ENCODE results near the gene SPO11. TPM values are rescaled to one million over a fixed set of nuclear protein-coding genes. Genes with fewer than 3 reads are reported as not detected.

Gene SPO11
- total RNA-seq, 6 experiments from 2014 or later, result not detected

DNA sequence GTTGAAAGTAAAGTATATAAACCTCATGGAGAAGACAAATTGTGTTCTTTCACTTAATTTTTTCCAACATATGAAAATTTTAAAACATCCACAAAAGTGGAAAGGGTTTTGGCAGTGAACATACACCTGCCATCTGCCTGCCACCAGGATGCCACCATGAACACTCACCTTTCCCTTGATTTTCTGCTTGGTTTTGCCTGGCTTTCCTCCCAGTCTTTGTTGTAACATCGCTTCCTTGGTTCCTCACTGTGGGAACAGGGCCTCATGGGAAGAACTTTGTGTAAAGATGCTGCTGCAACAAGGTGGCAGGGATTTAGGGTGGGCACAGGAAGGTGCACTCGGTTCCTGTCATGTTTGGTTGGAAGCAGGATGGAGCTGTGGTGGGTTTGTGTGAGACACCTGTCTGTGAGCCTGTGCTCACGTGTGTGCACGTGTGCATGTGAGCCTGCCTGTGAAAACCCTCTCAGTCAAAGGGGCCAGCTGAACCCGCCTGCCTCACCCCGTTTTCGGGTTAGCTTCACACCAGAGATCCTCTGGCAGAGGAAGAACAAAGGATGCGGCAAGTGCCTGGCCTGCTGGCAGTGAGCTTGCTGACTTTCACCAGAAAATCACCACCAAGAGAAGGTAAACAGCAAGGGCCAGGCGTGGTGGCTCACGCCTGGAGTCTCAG is 50.6 kb downstream of the SPO11 start:
- intact Hi-C loops (cut with DNase I), result loop anchor here (5.0 to 10.0 kb wide), 2 partner anchors 117 to 215 kb away; no protein-coding TSS in a partner anchor
- no peaks in the 10 kb centered on the region for H3K9me3 ChIP-seq
- peaks cover 0 to 28% (median 7%) of the 10 kb centered on the region in 4 donors for H3K36me3 ChIP-seq
- no peak overlapping the region for H3K27ac ChIP-seq
- WGBS (ENCODE audit: insufficient coverage, low coverage, low lambda C conversion rate, missing lambda C conversion rate), result 88% methylated on average over 5 of the region's 10 CpGs
- ATAC-seq, result no peak
- no peaks in the 10 kb centered on the region for H3K27me3 ChIP-seq
- DNase-seq, result peak in 1 of 3 donors; percentile 11
- H3K4me3 ChIP-seq, result no peak overlapping the region
- no peaks in the 10 kb centered on the region for H3K4me1 ChIP-seq
- TF ChIP-seq, protein P1, sequence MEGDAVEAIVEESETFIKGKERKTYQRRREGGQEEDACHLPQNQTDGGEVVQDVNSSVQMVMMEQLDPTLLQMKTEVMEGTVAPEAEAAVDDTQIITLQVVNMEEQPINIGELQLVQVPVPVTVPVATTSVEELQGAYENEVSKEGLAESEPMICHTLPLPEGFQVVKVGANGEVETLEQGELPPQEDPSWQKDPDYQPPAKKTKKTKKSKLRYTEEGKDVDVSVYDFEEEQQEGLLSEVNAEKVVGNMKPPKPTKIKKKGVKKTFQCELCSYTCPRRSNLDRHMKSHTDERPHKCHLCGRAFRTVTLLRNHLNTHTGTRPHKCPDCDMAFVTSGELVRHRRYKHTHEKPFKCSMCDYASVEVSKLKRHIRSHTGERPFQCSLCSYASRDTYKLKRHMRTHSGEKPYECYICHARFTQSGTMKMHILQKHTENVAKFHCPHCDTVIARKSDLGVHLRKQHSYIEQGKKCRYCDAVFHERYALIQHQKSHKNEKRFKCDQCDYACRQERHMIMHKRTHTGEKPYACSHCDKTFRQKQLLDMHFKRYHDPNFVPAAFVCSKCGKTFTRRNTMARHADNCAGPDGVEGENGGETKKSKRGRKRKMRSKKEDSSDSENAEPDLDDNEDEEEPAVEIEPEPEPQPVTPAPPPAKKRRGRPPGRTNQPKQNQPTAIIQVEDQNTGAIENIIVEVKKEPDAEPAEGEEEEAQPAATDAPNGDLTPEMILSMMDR (IDR thresholded peaks at IDR 0.05), result no peak
- TF ChIP-seq POLR2A (IDR thresholded peaks at IDR 0.05), result no peak

DNA sequence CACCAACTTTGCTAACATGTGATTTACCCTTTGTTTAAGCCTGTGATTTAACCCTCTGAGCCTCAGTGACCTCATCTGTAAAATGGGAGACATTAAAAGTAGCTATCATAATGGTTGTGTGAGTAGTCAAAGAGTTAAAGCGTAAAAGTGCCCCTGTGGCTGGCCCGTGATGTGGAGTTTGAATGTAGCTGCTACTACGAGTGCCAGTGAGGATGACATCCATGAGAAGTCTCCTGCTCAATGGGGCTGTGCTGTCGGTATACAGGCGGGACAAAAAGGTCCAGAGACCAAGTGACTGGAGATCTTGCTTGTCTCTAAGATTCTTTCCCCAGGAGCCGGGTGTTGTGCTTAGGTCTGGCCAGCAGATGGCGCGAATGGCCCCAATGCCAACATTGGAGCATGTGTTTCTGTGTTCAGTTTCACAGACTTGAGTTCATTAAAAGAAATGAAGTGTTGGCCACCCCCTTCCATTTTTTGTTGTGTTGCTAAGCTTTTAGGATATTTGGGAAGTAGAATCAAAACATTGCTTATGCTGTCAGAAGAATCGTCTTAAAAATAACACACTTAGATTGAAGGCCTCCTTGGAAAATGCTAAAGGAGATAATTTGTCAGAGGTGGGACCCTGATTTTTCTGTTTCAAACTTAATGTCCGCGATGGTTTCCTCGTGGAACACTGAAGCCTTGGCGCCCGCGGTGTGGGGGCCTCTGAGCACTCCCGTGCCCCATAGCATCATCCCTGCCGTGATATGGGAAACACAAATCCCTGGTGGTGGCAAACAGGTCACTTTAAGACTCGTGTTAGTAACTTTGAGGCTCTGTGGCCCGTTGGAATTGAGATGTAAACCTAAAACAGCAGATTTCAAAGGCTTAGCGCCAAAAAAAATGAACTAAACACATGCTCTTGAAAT is 52.2 kb downstream of the SPO11 start:
- Histone ChIP-seq H3K9me3 (no peaks in the 10 kb centered on the region), H3K27me3 (no peaks in the 10 kb centered on the region), H3K4me1 (no peaks in the 10 kb centered on the region), H3K4me3 (no peak overlapping the region), H3K27ac (no peak overlapping the region), H3K36me3 (peaks cover 0 to 23% (median 6%) of the 10 kb centered on the region in 4 donors)
- WGBS (ENCODE audit: insufficient coverage, low coverage, low lambda C conversion rate, missing lambda C conversion rate), result 38% methylated on average over 15 of the region's 20 CpGs
- peak; percentile 81 to 83 (median 81) for DNase-seq
- ATAC-seq, result peak; percentile 81 to 94 (median 89)
- TF ChIP-seq POLR2A (IDR thresholded peaks at IDR 0.05), result no peak
- TF ChIP-seq, protein P1 (IDR thresholded peaks at IDR 0.05), result peak; percentile 91 to 95 (median 94)
- intact Hi-C loops (cut with DNase I), result loop anchor here (5.0 to 10.0 kb wide), 2 partner anchors 115 to 213 kb away; no protein-coding TSS in a partner anchor

DNA sequence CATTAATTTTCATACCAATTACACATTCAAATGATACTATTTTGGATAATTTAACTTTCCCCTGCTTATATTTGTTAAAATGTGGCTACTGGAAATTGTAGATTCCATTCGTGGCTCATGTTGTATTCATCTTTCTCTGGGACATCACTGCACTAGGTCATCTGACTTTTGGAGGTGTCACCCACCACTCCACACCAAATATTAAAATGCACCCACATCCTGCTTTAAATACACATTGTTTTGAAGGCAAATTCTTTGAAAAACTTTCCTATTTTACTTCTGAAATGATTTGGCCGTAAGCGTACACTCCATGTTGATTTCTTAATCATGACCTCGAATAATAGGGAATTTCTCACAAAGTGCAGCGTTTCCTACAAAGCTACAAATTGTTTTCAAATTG is 52.9 kb downstream of the SPO11 start:
- peaks cover 0 to 16% (median 4%) of the 10 kb centered on the region in 4 donors for H3K36me3 ChIP-seq
- intact Hi-C loops (cut with DNase I), result loop anchor here (5.0 to 10.0 kb wide), 2 partner anchors 115 to 212 kb away; no protein-coding TSS in a partner anchor
- DNase-seq (no peak), ATAC-seq (no peak)
- H3K27ac ChIP-seq, result no peak overlapping the region
- H3K4me3 ChIP-seq, result no peak overlapping the region
- no peaks in the 10 kb centered on the region for H3K9me3 ChIP-seq
- TF ChIP-seq, protein P1 (IDR thresholded peaks at IDR 0.05), result no peak
- no peak for TF ChIP-seq POLR2A (IDR thresholded peaks at IDR 0.05)
- no peaks in the 10 kb centered on the region for H3K27me3 ChIP-seq
- H3K4me1 ChIP-seq, result no peaks in the 10 kb centered on the region
- 60% methylated on average over 5 of the region's 5 CpGs for WGBS (ENCODE audit: insufficient coverage, low coverage, low lambda C conversion rate, missing lambda C conversion rate)

DNA sequence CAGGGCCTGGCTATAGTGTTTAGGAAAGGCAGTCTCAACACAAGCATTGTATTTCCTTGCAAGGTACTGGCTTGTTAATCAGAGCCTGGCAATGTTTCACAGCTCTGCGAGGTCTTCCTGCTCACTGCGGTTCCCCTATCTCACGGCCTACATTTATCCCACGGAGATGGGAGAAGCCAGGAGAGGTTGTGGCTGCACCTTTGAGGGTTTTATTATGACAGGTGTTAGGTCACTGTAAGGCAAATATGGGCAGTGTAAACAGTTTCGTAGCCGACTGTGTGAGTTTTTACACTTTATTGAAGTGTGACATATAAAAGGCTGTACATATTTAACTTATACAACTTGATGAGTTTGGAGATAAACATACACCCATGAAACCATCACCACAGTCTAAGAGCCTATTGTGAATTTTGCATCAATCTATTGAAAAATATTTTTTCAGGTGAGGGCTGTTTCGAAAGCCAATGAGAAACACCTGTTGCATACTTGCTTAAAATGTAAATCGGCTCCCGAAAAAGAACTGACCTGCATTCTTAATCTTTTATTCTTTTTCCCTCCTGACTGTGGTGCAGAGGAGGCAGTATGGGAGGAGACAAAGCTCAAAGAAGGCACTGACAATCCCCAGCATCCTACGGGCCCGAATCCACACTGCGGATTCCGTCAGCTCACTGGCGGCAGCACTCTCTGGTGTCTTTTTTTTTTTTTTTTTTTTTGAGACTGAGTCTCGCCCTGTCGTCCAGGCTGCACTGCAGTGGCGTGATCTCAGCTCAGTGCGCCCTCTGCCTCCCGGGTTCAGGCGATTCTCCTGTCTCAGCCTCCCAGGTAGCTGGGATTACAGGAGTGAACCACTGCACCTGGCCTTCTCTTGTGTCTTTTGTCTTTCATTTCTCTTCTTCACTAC is 54.1 kb downstream of the SPO11 start:
- intact Hi-C loops (cut with DNase I), result loop anchor here (5.0 to 10.0 kb wide), 2 partner anchors 114 to 211 kb away; no protein-coding TSS in a partner anchor
- H3K27me3 ChIP-seq, result no peaks in the 10 kb centered on the region
- H3K4me3 ChIP-seq, result no peak overlapping the region
- no peak for DNase-seq
- H3K27ac ChIP-seq, result no peak overlapping the region
- no peaks in the 10 kb centered on the region for H3K4me1 ChIP-seq
- WGBS (ENCODE audit: insufficient coverage, low coverage, low lambda C conversion rate, missing lambda C conversion rate), result 68% methylated on average over 13 of the region's 20 CpGs
- TF ChIP-seq, protein P1 (IDR thresholded peaks at IDR 0.05), result no peak
- no peak for TF ChIP-seq POLR2A (IDR thresholded peaks at IDR 0.05)
- H3K9me3 ChIP-seq, result no peaks in the 10 kb centered on the region
- peaks cover 0 to 4% (median 0%) of the 10 kb centered on the region in 4 donors for H3K36me3 ChIP-seq
- ATAC-seq, result no peak

All from right lobe of liver (tissue), 6 donors.